CD1c-positive myeloid dendritic cell (primary cell): Measurements from ENCODE around the gene C2orf80.
"Not testable (repeated sequence)": the region's sequence is repeated elsewhere in the genome, so short reads cannot be mapped to it uniquely, and the experiment has no call there.

Experiments
- DNase-seq: peaks from one replicate; pipeline ENCODE4 v3.0.0-alpha.2; 2016; ENCODE audit errors: extremely low spot score

The C2orf80 gene

GRCh38 chr2:208135794-208136715, 53.8 kb downstream of the C2orf80 start:
- DNase-seq, result no peak

- peak; percentile 2 for DNase-seq
Measured at GRCh38 chr2:208134928-208135586, 54.8 kb downstream of the C2orf80 start.

- DNase-seq, result no peak
Measured at GRCh38 chr2:208130712-208131110, 59.1 kb downstream of the C2orf80 start.

- no peak for DNase-seq
Measured at GRCh38 chr2:208129744-208130711, 59.8 kb downstream of the C2orf80 start, which contains the start of gene CRYGC. TSS of gene CRYGC (minus strand) at chr2:208129828. CDS start at chr2:208129792, 36 bp downstream.

GRCh38 chr2:208128136-208128535, 61.7 kb downstream of the C2orf80 start:
- DNase-seq, result no peak

GRCh38 chr2:208127090-208127489, 62.7 kb downstream of the C2orf80 start:
- no peak for DNase-seq

GRCh38 chr2:208125251-208125650, 64.6 kb downstream of the C2orf80 start:
- DNase-seq, result no peak

- peak; percentile 9 for DNase-seq
Measured at GRCh38 chr2:208124013-208124715, 65.7 kb downstream of the C2orf80 start, which contains the start of gene CRYGD. TSS of gene CRYGD (minus strand) at chr2:208124524. CDS start at chr2:208124473, 51 bp downstream.

GRCh38 chr2:208122248-208122647, 67.6 kb downstream of the C2orf80 start:
- DNase-seq, result no peak

- DNase-seq, result no peak
Measured at GRCh38 chr2:208118918-208119317, 70.9 kb downstream of the C2orf80 start.

- not testable (repeated sequence) for DNase-seq
Measured at GRCh38 chr2:208117390-208117789, 72.4 kb downstream of the C2orf80 start.
